Cardiac fibroblast (primary cell): ENCODE data around the gene MXD4.
A peak's percentile ranks its signal among the peaks of the same experiment; 100 is the strongest.

Experiments
- DNase-seq, 2 donors: peaks; one replicate each; pipeline versions ENCODE4 v3.0.0 to v3.0.0-alpha.2; 2010; ENCODE audit warnings: low read depth in 2 of 2
- H3K4me3 ChIP-seq, 2 donors: replicated peaks in 1 of 2; 1 replicate in 1 of 2; 2 replicates in 1 of 2; pipeline ENCODE4 v1.5.1; 2011; ENCODE audit warnings: low read depth in 2 of 2, low read length in 2 of 2, mild to moderate bottlenecking in 2 of 2, moderate library complexity in 1 of 2
- TF ChIP-seq, protein P1 (sequence below): IDR thresholded peaks from one replicate; pipeline ENCODE4 v1.5.1; 2011; ENCODE audit warnings: low read depth, mild to moderate bottlenecking, low read length, inconsistent platforms

Gene MXD4

DNA sequence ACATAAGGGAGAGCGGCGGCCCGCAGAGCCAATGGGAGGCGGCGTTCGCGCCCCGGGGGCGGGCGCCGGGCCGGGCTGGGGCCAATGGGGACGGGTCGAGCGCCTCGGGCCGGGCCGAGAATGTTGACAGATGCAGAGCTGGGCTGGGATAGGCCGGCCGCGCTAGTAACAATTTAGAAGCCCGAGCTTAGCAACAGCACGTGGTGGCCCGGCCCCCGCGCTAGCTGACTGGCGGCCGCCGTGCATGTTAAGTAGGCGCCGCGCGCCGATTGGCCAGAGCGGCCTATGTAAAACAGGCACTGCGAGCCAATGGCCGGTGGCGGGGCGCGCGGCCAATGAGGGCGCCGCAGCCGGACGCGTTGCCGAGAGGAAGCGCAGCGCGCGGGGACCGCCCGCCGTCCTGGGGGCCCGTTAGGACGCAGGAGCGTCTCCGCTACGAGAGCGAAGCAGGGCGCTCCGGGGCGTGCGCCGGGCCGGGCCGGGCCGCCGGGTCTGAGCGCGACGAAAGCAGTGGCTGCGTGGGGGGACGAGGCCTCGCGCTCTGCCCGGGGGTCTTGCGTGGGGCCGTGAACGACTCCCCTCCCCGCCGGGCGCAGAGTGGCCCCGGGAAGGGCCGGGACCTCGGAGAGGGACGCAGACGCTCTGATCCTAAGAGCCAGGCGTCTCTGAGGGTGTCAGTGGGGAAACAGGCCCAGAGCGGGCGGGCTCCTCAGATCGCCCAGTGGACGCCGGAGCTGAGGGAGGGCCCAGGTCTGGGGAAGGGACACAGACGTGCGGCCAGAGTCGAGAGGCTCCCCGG, 435 bp upstream of the MXD4 start:
- DNase-seq = peak; percentile 100
- TF ChIP-seq, protein P1, sequence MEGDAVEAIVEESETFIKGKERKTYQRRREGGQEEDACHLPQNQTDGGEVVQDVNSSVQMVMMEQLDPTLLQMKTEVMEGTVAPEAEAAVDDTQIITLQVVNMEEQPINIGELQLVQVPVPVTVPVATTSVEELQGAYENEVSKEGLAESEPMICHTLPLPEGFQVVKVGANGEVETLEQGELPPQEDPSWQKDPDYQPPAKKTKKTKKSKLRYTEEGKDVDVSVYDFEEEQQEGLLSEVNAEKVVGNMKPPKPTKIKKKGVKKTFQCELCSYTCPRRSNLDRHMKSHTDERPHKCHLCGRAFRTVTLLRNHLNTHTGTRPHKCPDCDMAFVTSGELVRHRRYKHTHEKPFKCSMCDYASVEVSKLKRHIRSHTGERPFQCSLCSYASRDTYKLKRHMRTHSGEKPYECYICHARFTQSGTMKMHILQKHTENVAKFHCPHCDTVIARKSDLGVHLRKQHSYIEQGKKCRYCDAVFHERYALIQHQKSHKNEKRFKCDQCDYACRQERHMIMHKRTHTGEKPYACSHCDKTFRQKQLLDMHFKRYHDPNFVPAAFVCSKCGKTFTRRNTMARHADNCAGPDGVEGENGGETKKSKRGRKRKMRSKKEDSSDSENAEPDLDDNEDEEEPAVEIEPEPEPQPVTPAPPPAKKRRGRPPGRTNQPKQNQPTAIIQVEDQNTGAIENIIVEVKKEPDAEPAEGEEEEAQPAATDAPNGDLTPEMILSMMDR = no peak
- peak overlapping the region; percentile 56 to 94 for H3K4me3 ChIP-seq

DNA sequence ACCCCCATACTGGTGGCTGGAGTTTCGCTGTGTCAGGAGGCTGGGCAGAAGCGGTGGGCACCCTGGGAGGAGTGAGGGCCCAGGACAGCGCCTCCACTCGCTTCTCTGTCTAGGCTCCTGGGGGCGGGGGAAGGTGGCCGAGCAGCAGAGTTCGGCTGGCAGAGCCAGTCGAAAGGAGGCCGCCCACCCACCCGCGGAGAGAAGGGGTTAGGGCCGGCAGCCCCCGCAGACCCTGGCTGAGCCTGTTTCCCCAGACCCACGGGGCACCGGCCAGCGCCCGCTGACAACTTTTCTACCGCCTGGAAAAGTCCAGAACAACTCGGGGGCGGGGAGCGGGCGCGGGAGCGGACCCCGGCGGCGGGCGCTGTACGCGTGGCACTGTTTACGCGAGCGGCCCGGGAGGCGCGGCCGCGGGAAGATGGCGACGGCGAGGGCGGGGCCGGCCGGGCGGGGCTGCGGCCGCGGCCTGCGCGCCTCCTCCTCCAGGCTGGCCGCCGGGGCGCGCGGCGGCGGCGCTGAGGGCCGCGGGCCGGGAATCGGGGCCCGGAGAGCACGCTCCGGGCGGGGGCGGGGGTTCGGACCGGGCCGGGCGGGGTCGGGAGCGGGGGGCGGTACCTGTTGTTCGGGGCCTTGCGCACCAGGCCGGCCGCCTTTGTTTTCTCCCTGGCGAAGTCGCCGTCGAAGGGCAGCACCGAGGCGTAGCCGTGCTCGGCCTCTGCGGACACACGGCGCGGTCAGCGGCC, 628 bp downstream of the MXD4 start:
- TF ChIP-seq, protein P1 = no peak
- peak; percentile 47 to 54 for DNase-seq
- H3K4me3 ChIP-seq = peak overlapping the region; percentile 94 to 97

DNA sequence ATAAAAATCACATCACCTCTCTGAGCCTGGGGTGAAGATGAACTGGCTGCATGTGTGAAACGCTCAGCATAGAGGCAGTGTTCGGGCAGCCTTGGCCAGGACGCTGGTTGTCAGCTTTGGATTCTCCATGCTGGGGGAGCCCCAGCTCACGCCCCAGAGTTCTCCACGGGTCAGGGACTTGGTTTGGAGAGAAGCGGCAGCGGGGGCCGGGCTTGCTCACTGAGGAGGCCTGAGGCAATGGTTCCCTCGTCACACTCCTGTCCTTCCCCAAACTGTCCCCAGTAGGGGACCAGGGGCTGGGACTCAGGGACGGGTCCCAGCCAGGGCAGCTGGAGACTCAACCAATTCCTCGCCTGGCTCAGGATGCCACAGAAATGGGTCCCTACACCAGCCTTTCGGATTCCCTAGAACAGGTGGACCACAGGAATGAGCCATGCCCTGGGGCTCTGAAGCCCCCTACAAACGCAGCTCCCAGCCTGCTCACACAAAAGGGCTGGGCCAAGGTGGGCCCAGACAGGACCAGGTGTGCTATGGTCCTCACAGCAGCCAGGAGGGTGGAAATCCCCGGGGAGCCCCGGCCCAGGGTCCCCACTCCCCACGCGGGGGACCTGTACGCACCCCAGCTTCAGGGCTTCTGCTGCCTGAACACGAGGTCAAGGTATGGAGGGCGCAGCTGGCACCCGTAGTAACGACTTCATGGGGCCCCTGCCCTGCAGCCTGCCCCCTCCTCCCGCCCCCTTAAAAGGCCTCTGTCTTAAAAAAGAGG, 1.4 kb downstream of the MXD4 start:
- peak overlapping the region; percentile 94 to 97 for H3K4me3 ChIP-seq
- TF ChIP-seq, protein P1 = no peak

DNA sequence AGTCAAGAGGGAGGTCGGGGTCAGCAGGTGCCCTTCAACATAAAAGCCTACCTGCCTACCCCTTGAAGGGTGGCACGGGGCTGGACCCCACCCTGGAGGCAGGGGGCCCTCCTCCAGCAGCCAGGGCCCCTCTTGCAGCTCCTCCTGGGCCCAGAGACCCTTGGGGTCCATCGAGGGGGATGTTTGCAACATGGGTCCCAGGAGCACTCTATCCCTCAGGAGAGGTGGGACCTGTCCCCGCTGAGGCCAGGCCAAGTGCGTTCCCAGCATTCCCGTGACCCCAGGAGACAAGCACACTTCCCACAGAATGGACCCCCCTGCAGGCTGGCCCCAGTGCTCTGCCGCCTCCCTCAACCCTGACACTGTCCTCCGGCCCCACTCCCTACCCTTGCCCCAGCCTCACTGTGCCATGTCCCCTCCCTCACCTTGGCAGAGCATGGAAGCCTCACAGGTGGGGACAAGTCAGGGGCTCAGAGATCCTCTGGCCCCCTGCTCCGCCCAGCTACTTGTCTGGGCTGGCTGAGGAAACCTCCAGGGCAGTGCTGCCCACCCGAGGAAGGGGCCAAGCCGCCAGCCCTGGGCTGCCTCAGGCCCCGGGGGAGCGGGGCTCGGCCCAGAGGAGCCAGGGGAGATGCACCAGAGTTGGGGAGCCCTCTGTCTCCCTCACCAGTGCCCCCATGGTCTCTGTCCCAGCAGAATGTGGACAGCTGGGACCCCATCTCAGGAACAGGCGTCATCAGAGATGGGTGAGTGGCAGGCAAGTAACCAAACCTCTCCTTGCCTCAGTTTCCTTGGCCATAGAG, 2.2 kb downstream of the MXD4 start:
- TF ChIP-seq, protein P1 = no peak
- DNase-seq = no peak

More for the DNA sequence above, 1.4 kb downstream of the MXD4 start:
- DNase-seq = no peak

DNA sequence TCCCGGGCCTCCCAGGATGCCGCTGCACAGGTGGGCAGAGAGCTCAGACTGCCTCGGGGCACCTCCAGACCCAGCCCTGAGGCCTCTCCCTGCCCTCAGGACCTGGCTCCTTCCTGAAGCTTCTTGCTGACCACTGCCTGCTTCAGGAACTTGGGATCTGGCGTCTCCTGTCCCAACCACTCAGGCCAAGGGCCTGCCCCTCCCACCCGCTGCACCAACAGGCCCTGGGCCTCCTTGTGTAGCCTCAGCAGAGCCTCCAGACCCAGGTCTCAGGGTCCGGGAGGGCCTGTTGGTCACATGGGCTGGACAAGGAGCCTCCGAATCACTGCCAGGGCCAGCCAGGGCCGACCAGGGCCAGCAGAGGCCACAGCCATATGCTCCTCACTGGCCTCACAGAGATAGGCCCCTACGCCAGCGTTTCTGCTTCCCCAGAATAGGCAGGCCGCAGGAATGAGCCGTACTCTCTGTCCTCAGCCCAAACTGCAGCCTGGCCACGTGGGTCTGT, 2.8 kb downstream of the MXD4 start:
- H3K4me3 ChIP-seq = peak overlapping the region in 1 of 2 donors; percentile 94
- TF ChIP-seq, protein P1 = no peak
- no peak for DNase-seq

More for the DNA sequence above, 2.2 kb downstream of the MXD4 start:
- H3K4me3 ChIP-seq = peak overlapping the region; percentile 94 to 97
